ENCODE measurements around the gene JARID2.

The JARID2 gene

DNA sequence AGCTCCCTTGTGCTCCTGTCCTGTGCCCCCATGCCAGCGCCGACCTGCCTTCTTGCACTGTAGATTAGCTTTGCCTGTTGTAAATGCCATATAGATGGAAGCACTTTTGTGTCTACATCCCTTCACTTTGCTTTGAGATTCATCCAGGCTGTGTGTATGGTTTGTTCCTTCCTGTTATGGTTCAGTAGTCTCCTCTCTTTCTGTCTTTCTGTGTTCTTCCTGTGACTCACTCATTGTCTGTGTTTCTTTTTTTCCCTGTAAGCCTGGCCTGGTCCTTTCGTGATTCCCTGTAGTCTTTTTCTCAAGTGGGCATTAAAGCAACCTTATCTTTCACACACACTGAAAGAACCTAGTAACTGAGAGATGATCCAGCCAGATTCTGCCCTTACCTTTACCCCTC is 66.6 kb downstream of the JARID2 start:
- H3K4me3 ChIP-seq (ENCODE audit: low read depth, low read length), result no peak overlapping the region
- no peak for DNase-seq (ENCODE audit: low read depth)
- TF ChIP-seq, protein P1, sequence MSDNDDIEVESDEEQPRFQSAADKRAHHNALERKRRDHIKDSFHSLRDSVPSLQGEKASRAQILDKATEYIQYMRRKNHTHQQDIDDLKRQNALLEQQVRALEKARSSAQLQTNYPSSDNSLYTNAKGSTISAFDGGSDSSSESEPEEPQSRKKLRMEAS (IDR thresholded peaks at IDR 0.05; ENCODE audit: low read depth, low read length), result no peak
- TF ChIP-seq, protein P2, sequence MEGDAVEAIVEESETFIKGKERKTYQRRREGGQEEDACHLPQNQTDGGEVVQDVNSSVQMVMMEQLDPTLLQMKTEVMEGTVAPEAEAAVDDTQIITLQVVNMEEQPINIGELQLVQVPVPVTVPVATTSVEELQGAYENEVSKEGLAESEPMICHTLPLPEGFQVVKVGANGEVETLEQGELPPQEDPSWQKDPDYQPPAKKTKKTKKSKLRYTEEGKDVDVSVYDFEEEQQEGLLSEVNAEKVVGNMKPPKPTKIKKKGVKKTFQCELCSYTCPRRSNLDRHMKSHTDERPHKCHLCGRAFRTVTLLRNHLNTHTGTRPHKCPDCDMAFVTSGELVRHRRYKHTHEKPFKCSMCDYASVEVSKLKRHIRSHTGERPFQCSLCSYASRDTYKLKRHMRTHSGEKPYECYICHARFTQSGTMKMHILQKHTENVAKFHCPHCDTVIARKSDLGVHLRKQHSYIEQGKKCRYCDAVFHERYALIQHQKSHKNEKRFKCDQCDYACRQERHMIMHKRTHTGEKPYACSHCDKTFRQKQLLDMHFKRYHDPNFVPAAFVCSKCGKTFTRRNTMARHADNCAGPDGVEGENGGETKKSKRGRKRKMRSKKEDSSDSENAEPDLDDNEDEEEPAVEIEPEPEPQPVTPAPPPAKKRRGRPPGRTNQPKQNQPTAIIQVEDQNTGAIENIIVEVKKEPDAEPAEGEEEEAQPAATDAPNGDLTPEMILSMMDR (IDR thresholded peaks at IDR 0.05; ENCODE audit: low read depth, low read length), result no peak
- TF ChIP-seq MYC (IDR thresholded peaks at IDR 0.05; ENCODE audit: low read depth, low read length) (no peak), POLR2A (IDR thresholded peaks at IDR 0.05; ENCODE audit: extremely low read depth, insufficient read length) (no peak)

GRCh38 chr6:15313367-15313766 is 67.5 kb downstream of the JARID2 start:
- H3K4me3 ChIP-seq (ENCODE audit: low read depth, low read length), result no peak overlapping the region
- TF ChIP-seq, protein P1 (IDR thresholded peaks at IDR 0.05; ENCODE audit: low read depth, low read length), result no peak
- TF ChIP-seq, protein P2 (IDR thresholded peaks at IDR 0.05; ENCODE audit: low read depth, low read length), result no peak
- TF ChIP-seq POLR2A (IDR thresholded peaks at IDR 0.05; ENCODE audit: extremely low read depth, insufficient read length), result no peak
- no peak for TF ChIP-seq MYC (IDR thresholded peaks at IDR 0.05; ENCODE audit: low read depth, low read length)
- DNase-seq (ENCODE audit: low read depth), result no peak

GRCh38 chr6:15316754-15317153 is 70.9 kb downstream of the JARID2 start:
- DNase-seq (ENCODE audit: low read depth), result no peak
- H3K4me3 ChIP-seq (ENCODE audit: low read depth, low read length), result no peak overlapping the region
- TF ChIP-seq, protein P1 (IDR thresholded peaks at IDR 0.05; ENCODE audit: low read depth, low read length), result no peak
- no peak for TF ChIP-seq MYC (IDR thresholded peaks at IDR 0.05; ENCODE audit: low read depth, low read length)
- TF ChIP-seq, protein P2 (IDR thresholded peaks at IDR 0.05; ENCODE audit: low read depth, low read length), result no peak
- TF ChIP-seq POLR2A (IDR thresholded peaks at IDR 0.05; ENCODE audit: extremely low read depth, insufficient read length), result no peak

DNA sequence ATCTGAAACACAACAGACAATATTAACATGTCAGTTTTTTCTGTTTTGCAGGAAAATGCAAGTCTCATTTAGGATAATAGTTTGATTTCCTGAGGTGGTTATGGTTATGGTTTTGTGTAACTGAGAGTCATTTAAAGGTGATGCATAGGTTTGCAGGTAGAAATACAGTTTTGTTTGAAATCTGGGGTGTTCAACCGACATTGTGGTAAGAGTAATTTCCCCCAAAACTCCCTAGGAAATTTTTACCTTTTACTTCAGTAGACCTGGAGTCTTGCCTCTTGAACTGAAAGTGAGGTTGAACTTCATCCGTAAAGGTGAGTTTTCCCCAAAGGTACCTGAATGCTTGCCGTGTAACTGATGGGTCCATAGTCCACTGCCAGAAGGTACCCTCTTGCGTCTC is 71.4 kb downstream of the JARID2 start:
- no peak for DNase-seq (ENCODE audit: low read depth)
- H3K4me3 ChIP-seq (ENCODE audit: low read depth, low read length), result no peak overlapping the region
- TF ChIP-seq, protein P1 (IDR thresholded peaks at IDR 0.05; ENCODE audit: low read depth, low read length), result no peak
- no peak for TF ChIP-seq POLR2A (IDR thresholded peaks at IDR 0.05; ENCODE audit: extremely low read depth, insufficient read length)

- no peak for DNase-seq (ENCODE audit: low read depth)
- TF ChIP-seq, protein P2 (IDR thresholded peaks at IDR 0.05; ENCODE audit: low read depth, low read length), result no peak
- TF ChIP-seq, protein P1 (IDR thresholded peaks at IDR 0.05; ENCODE audit: low read depth, low read length), result no peak
- no peak for TF ChIP-seq POLR2A (IDR thresholded peaks at IDR 0.05; ENCODE audit: extremely low read depth, insufficient read length)
- TF ChIP-seq MYC (IDR thresholded peaks at IDR 0.05; ENCODE audit: low read depth, low read length), result no peak
- no peak overlapping the region for H3K4me3 ChIP-seq (ENCODE audit: low read depth, low read length)
Observed at GRCh38 chr6:15317934-15318902, 72.3 kb downstream of the JARID2 start.

GRCh38 chr6:15319677-15320076 is 73.8 kb downstream of the JARID2 start:
- no peak for DNase-seq (ENCODE audit: low read depth)
- no peak for TF ChIP-seq POLR2A (IDR thresholded peaks at IDR 0.05; ENCODE audit: extremely low read depth, insufficient read length)
- TF ChIP-seq MYC (IDR thresholded peaks at IDR 0.05; ENCODE audit: low read depth, low read length), result no peak
- TF ChIP-seq, protein P2 (IDR thresholded peaks at IDR 0.05; ENCODE audit: low read depth, low read length), result no peak
- TF ChIP-seq, protein P1 (IDR thresholded peaks at IDR 0.05; ENCODE audit: low read depth, low read length), result no peak
- no peak overlapping the region for H3K4me3 ChIP-seq (ENCODE audit: low read depth, low read length)

Measured in NB4 (cell line).